Measurements from ENCODE around the gene WDR75. TPM values are rescaled to one million over a fixed set of nuclear protein-coding genes. Genes with fewer than 3 reads are reported as not detected.

WDR75 gene
- total RNA-seq, 2 donors from 2014 or later = 15.3 to 30.7 TPM

DNA sequence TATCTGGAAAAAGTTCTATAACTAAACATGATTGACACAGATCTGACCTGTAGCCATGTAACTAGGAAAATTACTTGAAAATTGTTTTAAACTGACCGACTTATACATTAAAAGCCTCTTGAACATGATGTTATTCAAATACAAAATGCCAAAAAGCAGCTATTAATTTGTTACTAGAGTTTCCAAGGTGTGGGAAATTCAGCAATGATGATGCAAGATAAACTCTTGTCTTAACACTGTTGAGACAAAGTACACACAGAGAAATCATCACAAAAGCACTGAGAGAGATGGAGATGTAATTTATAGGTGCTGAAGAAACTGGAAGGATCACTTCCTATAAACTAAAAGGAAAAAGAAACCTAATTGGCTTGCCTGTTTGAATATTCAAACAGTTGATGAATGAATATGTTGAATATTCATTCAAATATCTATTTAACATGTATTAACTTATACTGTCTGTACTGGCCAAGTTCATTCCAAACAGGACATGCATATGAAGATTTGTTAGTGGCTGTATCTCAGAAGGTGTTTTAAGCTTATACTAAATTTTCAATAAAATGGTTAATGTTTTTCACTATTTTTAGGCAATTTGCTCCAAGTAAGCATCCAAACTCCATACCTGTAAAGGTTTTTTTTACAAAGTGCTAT is 34.6 kb upstream of the WDR75 start:
- Histone ChIP-seq H3K27me3 (replicated peaks; ENCODE audit: insufficient read depth) (no peaks in the 10 kb centered on the region), H3K4me3 (no peak overlapping the region), H3K9me3 (no peaks in the 10 kb centered on the region), H3K36me3 (no peaks in the 10 kb centered on the region), H3K27ac (no peak overlapping the region), H3K4me1 (replicated peaks) (no peaks in the 10 kb centered on the region)
- intact Hi-C loops (cut with DNase I) = no loop called here
- no peak for DNase-seq (ENCODE audit: low spot score)
- 48% methylated on average over 1 of the region's 1 CpG for WGBS
- TF ChIP-seq POLR2A (IDR thresholded peaks at IDR 0.05) (no peak), POLR2AphosphoS5 (IDR thresholded peaks at IDR 0.05) (no peak)
- TF ChIP-seq, protein P1, sequence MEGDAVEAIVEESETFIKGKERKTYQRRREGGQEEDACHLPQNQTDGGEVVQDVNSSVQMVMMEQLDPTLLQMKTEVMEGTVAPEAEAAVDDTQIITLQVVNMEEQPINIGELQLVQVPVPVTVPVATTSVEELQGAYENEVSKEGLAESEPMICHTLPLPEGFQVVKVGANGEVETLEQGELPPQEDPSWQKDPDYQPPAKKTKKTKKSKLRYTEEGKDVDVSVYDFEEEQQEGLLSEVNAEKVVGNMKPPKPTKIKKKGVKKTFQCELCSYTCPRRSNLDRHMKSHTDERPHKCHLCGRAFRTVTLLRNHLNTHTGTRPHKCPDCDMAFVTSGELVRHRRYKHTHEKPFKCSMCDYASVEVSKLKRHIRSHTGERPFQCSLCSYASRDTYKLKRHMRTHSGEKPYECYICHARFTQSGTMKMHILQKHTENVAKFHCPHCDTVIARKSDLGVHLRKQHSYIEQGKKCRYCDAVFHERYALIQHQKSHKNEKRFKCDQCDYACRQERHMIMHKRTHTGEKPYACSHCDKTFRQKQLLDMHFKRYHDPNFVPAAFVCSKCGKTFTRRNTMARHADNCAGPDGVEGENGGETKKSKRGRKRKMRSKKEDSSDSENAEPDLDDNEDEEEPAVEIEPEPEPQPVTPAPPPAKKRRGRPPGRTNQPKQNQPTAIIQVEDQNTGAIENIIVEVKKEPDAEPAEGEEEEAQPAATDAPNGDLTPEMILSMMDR (IDR thresholded peaks at IDR 0.05) = no peak

- no peak overlapping the region for H3K4me3 ChIP-seq
Measured at GRCh38 chr2:189407281-189408209, 33.7 kb upstream of the WDR75 start.

GRCh38 chr2:189408294-189408693 is 33.0 kb upstream of the WDR75 start:
- no peaks in the 10 kb centered on the region for H3K9me3 ChIP-seq
- TF ChIP-seq, protein P1 (IDR thresholded peaks at IDR 0.05) = no peak
- no peak for TF ChIP-seq POLR2AphosphoS5 (IDR thresholded peaks at IDR 0.05)
- no peak for TF ChIP-seq POLR2A (IDR thresholded peaks at IDR 0.05)
- H3K4me1 ChIP-seq (replicated peaks) = no peaks in the 10 kb centered on the region
- no peak for DNase-seq (ENCODE audit: low spot score)
- WGBS = 76% methylated on average over 1 of the region's 1 CpG
- intact Hi-C loops (cut with DNase I) = no loop called here
- H3K27ac ChIP-seq = no peak overlapping the region
- H3K36me3 ChIP-seq = no peaks in the 10 kb centered on the region
- H3K4me3 ChIP-seq = no peak overlapping the region
- H3K27me3 ChIP-seq (replicated peaks; ENCODE audit: insufficient read depth) = no peaks in the 10 kb centered on the region

More at GRCh38 chr2:189407281-189408209, 33.7 kb upstream of the WDR75 start:
- 20% methylated on average over 4 of the region's 4 CpGs for WGBS
- H3K27me3 ChIP-seq (replicated peaks; ENCODE audit: insufficient read depth) = no peaks in the 10 kb centered on the region
- DNase-seq (ENCODE audit: low spot score) = no peak
- TF ChIP-seq POLR2A (IDR thresholded peaks at IDR 0.05) = no peak
- TF ChIP-seq POLR2AphosphoS5 (IDR thresholded peaks at IDR 0.05) = no peak
- TF ChIP-seq, protein P1 (IDR thresholded peaks at IDR 0.05) = no peak
- H3K4me1 ChIP-seq (replicated peaks) = no peaks in the 10 kb centered on the region
- no peaks in the 10 kb centered on the region for H3K36me3 ChIP-seq
- no peaks in the 10 kb centered on the region for H3K9me3 ChIP-seq
- intact Hi-C loops (cut with DNase I) = no loop called here
- no peak overlapping the region for H3K27ac ChIP-seq

DNA sequence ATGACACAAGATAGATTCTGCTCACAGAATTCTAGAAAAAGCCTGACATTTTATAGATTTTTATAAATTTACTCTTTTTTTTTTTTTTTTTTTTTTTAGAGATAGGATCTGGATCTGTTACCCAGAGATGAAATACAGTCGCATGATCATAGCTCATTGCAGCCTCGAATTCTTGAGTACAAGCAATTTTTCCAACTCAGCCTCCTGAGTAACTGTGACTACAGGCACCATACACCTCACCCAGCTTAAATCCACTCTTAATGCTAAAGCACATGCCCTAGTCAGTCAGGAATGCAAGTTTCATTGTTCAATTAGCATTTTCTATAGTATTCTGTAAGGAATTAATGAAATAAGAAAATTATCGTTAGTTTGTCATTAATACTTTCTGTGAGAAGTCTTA is 32.1 kb upstream of the WDR75 start:
- no peak overlapping the region for H3K4me3 ChIP-seq
- H3K27me3 ChIP-seq (replicated peaks; ENCODE audit: insufficient read depth) = no peaks in the 10 kb centered on the region
- no peak for DNase-seq (ENCODE audit: low spot score)
- no peak overlapping the region for H3K27ac ChIP-seq
- no peaks in the 10 kb centered on the region for H3K36me3 ChIP-seq
- WGBS = 86% methylated on average over 3 of the region's 3 CpGs
- no peaks in the 10 kb centered on the region for H3K9me3 ChIP-seq
- TF ChIP-seq, protein P1 (IDR thresholded peaks at IDR 0.05) = no peak
- TF ChIP-seq POLR2A (IDR thresholded peaks at IDR 0.05) = no peak
- no peak for TF ChIP-seq POLR2AphosphoS5 (IDR thresholded peaks at IDR 0.05)
- intact Hi-C loops (cut with DNase I) = no loop called here
- no peaks in the 10 kb centered on the region for H3K4me1 ChIP-seq (replicated peaks)

All from prostate gland (tissue), 2 donors.